Measurements from ENCODE around the gene GTSE1.

DNA sequence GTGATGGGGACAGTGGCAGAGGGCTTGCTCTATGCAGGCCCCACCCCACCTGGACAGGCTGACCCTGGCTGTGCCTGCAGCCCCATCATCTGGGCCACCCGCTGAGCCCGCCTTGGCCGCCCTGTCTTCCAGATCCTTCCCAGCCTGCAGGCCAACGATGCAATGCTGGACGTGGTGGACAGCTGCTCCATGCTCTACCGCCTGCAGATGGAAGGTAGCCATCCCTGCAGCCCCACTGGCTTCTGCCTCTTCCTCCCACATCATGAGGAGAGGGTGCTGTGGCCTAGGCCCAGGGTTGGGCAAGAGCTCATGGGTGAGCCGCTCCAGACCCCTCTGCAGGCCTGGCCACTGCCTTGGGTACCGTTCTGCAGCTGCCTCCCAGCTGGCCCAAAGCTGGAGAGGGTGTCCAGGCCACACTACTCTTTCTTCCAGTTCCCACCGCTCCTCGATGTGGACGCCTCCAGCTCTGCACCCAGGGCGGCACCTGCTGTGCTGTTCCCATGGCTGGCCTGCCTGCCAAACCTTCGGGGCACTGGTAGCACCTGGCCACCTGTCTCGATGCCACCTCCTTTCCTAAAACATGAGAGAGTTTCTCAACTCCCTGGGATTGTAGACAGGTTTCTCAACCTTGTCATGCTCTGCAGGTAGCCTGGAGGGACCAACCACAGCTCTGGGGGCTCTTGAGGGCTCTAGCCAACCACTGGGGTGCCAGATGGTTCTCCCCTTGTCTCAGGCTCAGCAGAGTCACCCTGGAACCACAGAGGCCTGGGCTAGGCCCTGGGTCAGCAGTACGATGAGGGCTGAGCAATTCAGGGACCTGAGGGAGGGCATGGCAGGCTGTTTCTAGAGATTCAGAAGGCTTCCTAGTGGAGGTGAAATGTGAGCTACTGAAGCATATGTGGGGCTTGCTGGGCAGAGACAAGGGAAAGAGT is 9.5 kb upstream of the GTSE1 start:
- TF ChIP-seq POLR2A (IDR thresholded peaks at IDR 0.05; ENCODE audit: low read depth, low read length) (no peak), POLR2AphosphoS5 (IDR thresholded peaks at IDR 0.05; ENCODE audit: low read depth, low read length) (no peak; the same call in 1 of the 2 replicates)
